HG02610 (cell line): Measurements from ENCODE around the gene FRYL.
"Not testable (repeated sequence)": the region's sequence is repeated elsewhere in the genome, so short reads cannot be mapped to it uniquely, and the experiment has no call there.

ENCODE experiments used
- ATAC-seq: cut with Tn5 transposase; IDR thresholded peaks from one replicate; pipeline ENCODE4 v1.9.1; 2021; ENCODE audit warnings: mild to moderate bottlenecking, moderate library complexity; ENCODE audit not compliant: unreplicated experiment

The FRYL gene

DNA sequence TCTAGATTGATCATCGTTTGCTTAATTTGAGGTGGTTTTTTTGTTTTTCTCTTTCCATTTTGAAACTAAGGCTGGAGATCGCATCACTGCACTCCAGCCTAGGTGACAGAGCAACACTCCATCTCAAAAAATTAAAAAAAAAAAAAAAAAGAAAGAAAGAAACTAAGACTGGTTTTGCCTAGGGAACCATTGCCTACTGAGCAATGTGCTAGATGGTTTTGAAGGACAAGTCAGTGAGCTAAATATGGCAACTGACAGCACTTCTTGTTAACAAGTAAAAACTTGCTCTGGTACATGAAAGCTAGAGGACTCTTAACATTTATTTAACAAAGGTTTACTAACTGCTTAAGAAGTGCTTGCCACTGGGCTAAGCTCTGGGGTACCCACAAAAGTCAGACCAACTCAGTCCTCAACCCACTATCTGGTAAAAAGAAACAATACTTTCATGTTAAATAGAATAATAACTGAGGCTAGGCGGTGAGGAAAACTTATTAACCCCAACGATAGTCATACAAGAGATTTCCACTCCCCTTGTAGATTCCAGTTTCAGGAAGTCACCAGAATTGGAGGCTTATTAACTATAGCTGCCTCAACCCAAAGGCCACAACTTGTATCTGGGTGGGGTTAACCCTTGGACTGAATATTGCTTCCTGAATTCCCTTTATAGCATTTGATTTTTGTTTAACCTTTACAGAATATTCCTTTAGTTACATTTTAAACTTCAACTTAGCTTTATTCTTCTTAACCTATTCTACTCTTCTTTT is 111.6 kb downstream of the FRYL start:
- peak; percentile 64 for ATAC-seq

DNA sequence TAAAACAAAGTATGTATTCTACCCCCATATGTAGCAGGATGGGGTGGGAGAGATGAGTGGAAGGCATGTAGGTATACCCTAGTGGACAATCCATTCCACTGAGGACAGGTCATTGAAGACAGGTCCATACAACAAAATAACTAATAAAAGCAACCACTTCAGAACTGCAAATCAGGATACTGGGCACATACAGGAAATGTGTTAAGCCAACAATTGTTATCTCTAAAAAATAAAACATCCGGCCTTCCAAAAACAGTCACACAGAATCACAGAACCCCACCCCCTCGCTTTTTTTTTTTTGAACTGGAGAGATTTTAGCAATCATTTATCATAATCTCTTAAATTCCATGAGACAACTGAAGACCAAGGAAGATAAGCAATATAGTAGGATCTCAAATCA is 112.9 kb downstream of the FRYL start:
- ATAC-seq = no peak

DNA sequence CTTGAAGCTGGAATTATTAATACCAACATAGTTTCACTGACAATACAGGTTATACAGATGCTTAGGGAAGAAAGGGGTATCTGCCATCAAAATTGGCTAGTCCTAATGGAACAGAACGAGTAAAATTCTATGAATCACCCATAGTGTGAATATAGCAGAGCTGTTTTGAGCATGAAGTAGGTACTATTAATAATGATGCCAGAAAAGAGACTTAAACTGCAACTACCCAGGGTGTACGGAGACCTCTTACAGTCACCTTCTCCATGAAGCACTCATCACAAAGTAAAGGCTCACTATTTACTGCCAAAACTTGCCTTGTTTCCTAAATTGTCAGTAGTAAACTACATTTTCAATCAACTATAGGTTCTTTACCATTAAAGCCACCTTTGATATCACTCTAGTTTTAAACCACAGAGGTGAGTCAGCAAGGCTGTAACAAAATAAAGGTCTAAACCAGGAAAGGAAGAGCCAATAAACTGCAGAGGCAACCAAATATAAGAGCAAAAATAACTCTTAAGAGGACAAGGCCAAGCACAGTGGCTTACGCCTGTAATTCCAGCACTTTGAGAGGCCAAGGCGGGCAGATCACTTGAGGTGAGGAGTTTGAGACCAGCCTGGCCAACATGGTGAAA is 114.4 kb downstream of the FRYL start:
- ATAC-seq = no peak

- ATAC-seq = no peak
These were observed 115.1 kb downstream of the FRYL start for GRCh38 chr4:48664938-48665337.

DNA sequence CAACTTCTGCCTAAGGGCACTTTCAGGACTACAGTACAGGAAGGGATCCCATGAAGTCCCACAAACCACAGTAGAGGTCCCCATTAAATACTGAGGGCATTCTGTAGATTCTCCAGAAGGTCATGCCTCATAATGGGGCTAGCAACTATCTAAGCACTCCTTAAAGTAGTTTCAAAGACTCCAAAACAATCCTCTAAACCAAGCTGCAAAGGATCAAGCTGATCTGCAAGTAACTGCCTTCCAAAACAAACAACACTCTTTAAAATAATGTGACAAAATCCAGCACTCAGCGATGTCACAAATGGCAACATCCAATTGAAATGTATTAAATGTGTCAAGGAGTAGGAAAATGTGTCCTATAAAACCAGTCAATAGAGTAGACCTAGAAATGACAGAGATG is 118.7 kb downstream of the FRYL start:
- no peak for ATAC-seq

DNA sequence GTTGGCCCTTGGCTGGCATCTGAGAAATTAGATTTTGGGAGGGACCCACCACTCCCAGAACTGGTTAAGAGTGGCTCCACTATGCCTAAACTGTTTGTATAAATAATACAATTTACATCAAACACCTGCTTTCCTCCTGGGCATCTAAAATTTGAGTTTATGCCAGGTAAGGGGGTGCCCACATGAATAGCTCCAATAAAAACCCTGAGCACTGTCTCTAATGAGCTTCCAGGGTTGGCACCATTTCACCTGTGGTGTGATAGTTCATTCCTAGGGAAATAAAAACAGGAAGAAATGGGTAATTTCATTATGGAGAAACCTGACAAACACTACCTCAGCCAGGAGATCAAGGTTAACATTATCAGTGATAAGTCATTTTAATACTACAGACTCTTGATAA is 119.7 kb downstream of the FRYL start:
- ATAC-seq = no peak

DNA sequence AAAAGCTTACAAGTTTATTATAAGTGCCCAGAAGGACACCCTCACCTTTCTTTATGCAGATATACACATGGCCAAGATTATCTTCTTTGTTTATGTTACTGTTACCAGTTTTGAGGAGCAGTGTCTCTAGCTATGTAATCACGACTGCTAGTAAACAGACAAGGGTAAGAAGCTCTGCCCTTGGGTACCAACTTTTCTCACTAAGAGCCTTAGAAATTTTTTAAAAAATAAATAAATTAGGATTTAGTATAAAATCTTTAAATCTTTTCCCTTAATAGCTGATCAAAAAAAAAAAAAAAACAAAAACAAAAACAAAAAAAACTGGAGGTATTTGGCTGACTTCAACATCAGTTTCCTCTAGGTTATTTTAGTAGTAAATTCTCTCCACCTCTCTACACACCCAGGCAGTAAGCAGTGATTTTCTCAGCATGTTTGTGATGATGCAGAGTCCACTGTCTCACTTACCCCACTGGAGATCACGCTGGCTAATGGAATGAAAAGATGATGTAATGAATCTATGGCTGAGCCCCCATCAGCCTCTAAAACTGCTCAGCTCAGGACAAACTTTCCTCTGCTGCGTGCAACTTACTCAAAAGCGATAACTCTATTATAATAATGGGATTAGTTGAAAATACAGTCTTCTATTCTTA is 125.9 kb downstream of the FRYL start:
- no peak for ATAC-seq

DNA sequence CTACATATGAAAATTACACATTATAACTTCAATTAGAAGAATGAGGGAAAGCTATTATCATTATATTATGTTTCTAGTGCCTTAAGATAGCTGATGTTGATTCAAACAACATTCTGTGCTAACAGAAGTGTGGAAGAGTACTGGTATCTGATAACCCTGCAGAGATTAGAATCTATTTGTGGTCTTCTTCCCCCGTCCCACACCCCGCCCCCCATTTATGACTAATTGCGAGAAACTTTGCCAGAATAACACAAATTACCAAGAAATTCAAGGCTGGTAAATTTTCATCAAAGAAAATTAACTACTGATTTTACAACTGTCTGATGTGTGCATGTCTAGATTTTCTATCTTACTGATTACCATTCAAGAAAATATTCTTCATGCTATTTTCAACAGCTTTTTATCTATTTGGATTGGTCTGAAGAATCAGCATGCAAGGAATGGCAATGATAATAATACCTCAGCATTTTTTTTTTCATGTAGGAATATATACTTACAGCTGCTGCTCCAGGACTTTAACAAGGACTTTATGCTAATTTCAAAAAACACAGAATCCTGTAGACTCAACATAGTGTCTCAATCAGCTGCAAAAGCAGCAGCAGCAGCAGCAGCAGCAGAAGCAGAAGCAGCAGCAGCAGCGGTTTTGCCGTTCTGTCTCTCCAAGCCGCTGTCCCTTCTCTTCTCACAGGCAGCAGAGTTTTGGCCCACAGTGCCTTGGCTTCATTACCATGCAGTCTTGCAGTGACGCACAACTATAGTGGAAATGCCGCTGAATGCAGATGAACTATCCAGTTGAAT is 126.7 kb downstream of the FRYL start:
- ATAC-seq = no peak

DNA sequence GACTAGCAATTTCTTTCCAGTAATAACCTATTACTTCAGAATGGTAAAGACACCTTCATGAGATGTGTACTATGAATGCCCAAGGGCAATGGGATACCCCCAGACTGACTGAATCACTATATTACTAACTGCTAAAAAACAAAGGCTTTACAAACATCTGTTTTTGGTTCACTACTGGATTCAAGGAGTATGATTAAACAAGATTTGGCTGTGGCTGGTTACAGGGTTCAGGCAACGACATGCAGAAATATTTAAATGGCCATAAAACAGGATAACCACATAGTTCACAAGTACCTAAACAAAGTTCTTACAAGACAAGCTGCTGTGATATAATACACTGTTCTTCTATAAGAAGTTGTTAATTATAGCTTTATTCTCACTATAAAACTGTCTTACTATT is 128.2 kb downstream of the FRYL start:
- no peak for ATAC-seq

DNA sequence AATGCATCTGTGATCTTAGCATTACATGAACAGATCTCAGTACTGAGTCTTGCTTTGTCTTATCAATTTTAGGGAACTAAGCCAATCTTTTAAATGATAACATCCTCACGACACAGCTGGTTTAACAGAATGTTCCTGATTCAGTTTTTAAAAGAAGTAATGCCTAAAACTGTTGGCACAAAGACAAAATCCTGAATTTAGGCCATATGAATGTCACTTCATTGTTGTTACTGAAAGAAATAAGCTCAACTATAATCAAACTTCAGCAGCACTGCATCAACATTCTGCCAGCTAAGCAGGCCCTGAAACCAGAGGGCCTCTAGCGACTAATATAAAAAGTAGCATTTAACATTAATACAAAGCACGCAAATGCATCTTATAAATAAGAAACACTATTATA is 130.6 kb downstream of the FRYL start:
- ATAC-seq = no peak

DNA sequence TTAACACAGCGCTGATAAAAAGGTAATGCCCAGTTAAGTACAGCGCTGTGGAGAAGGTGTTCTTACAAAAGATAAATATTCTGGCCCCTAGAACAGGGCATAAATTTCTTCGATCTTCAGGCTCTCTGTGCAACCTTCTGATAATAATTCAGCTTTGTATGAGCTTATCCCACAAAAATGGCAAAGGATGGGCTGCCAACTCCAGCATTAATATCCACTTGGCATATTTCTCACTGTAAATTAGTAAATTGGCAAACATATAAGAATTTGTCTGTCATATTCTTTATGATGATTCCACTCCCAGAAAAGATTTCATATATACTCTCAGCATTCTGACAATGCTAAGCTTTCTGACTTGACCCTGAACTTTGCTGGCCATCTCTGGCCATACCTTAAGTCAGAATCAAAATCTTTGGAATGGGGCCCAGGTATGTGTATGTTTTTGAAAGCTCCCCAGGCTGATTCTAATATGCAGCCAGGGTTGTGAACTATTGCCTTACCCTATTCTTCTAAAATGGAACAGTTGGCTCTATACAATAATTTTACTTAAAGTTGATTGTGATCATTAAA is 134.8 kb downstream of the FRYL start:
- ATAC-seq = no peak

DNA sequence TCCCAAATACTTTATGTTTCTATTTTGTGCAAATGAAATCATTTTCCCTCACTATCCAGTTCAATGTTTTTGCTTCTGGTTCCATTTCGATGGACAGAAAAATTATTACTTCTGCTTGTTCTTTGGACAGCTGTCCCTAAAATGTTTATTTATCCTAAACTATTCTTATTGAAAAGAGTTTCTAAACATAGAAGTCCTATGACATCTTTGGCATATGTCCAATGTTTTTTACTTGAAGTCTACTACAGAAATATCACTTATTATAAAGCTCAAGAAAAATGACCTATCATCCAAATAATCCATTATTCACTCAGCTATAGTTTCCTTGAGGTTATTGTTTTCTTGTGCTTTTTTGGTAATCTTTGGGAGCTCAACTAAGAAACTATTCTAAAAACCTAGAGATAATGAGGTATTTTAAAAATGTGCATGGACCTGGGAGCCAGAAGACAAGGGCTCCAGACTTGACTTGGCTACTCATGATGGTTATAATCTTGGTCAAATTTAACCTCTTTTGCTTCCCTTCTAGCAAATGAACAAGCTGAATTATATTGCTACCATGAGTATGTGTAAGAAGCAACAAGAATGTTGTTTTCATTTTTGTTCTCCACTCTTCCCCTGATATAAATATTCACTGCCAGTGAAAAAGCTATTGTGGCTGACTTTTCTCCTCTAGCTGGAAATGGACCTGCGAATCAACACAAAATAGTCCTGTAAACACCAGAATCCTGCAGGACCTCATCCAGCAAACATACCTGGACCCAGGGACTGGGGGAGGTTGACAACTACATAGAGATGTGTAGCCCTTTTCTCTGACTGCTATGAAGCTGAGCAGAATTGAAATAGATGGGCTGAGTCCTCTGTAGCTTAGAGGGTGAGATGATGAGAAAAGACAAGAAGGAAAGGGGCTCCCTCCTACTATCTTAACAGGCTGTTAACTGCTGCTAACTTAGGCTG is 137.4 kb downstream of the FRYL start:
- no peak for ATAC-seq

- no peak for ATAC-seq
These were observed 138.7 kb downstream of the FRYL start for GRCh38 chr4:48641401-48641800.

GRCh38 chr4:48640699-48641098 is 139.4 kb downstream of the FRYL start:
- no peak for ATAC-seq

DNA sequence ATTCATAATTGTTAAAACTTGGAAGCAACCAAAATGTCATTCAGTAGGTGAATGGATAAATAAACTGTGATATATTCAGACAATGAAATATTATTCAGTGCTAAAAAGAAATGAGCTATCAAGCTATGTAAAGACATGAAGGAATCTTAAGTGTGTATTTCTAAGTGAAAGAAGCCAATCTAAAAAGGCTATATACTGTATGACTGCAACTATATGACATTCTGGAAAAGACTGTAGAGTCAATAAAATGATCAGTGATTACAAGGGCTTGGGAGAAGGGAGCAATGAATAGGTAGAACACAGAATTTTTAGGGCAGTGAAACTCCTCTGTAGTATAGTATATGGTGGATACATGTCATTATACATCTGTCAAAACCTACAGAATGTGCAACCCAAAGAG is 139.9 kb downstream of the FRYL start:
- no peak for ATAC-seq

GRCh38 chr4:48639807-48640206 is 140.3 kb downstream of the FRYL start:
- no peak for ATAC-seq

DNA sequence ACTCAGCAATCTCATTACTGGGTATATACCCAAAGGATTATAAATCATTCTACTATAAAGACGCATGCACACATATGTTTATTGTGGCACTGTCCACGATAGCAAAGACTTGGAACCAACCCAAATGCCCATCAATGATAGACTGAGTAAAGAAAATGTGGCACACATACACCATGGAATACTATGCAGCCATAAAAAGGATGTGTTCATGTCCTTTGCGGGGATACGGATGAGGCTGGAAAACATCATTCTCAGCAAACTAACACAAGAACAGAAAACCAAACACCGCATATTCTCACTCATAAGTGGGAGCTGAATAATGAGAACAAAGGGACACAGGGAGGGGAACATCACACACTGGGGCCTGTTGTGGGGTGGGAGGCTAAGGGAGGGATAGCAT is 141.5 kb downstream of the FRYL start:
- ATAC-seq = not testable (repeated sequence)

- ATAC-seq = no peak
These were observed 143.2 kb downstream of the FRYL start for GRCh38 chr4:48636911-48637310.

GRCh38 chr4:48635980-48636379 is 144.1 kb downstream of the FRYL start:
- ATAC-seq = no peak

DNA sequence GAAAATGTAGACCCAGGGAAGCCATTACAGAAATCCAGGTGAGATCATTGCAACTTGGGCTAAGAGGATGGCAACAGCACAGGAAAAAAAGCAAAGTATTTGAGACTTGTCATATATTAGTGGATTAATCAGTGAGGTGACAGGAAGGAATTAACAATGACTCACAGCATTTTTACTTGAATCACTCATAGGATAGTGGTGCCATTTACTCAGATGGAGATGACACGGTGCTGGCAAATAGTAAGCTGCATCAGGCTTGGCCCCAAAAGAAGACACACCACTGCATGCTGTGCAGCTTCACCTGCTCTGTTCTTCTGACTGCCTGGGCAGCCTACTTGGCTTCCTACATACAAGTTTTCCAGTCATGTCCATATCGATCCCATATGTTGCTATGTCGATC is 144.8 kb downstream of the FRYL start:
- ATAC-seq = peak; percentile 73
